ENCODE data around the gene GRB10.

Gene GRB10

DNA sequence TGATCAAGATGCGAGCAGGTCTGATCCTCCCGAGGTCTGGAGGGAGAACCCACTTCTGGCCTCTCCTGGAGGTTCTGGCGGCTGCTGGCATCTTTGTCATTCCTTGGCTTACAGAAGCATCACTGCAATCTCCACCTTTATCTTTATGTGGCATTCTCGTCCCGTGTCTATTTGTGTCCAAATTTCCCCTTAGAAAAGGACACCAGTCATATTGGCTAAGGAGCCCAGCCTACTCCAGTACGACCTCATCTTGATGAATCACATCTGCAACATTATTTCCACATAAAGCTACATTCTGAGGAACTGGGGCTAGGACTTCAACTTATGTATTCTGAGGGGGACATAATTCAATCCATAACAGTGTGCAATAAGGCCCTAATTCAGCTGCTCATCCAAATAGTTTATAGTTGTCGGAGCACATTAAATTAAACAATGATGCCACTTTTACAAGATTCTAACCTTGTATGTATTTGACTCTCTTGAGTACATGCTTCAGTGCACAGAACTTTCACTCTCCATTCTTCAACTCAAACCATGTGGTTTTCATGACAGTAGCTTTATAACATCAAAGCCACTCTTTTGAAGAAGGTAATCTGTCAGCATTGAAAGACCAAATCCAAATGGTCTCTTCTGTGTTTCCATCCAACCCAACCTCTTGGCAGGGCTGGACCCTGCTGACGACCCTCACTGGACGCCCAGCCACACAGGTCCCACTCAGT lies 131.3 kb downstream of the GRB10 start:
- DNase-seq: no peak

- no peak for DNase-seq
Measured at GRCh38 chr7:50650057-50650664, 132.5 kb downstream of the GRB10 start.

GRCh38 chr7:50649259-50649885 lies 133.3 kb downstream of the GRB10 start:
- DNase-seq: no peak

- no peak for DNase-seq
Measured at GRCh38 chr7:50648570-50649169, 134.0 kb downstream of the GRB10 start.

DNA sequence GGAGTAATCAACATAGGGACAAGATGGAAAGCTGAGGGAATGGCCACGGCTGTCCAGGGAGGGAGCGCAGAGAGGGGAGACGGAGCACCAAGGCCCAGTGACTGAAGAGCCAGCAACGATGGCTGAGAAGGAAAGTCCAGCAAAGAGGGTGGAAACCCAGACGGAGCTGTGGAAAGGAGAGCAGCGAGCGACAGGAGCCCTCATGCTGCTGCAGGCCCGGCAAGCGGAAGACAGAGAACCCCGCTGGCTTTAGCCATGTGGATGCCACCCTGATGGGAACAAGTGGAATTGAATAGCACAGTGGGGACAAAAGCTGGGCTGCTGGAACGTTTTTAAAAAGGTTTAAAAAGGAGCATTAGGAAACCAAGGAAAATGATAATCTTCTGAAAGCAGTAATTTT lies 134.6 kb downstream of the GRB10 start:
- no peak for DNase-seq

DNA sequence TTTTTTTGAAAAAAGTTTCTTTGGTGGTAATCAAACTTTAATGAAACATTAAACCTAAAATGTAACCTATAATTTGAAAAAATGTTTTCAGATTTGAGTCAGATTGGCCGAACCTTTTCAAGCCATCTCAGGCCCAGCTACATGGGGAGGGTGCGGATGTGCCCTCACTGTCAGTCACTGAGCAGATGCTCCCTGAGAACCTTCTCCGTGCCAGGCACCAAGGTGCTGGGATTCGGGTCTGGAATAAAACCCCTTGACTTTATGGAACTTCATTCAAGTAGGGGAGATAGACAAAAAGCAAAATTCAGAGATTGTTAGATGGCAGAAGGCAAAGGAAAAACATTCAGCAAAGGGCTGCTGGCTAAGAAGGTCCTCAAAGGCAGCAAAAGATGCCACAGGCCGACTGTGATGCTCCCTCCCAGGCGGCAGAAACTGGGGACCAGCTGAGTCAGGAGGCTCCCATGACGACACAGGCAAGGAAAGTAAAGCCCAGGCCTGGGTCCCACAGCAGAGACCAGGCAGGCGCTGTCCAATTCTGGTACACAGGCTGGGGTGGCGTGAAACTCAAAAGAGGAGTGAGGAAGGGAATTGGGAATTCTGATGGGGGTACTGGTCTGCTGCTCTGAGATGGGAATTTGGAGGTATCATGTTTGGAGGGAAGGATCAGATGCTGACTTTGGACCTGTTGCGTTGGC lies 135.3 kb downstream of the GRB10 start:
- no peak for DNase-seq

DNA sequence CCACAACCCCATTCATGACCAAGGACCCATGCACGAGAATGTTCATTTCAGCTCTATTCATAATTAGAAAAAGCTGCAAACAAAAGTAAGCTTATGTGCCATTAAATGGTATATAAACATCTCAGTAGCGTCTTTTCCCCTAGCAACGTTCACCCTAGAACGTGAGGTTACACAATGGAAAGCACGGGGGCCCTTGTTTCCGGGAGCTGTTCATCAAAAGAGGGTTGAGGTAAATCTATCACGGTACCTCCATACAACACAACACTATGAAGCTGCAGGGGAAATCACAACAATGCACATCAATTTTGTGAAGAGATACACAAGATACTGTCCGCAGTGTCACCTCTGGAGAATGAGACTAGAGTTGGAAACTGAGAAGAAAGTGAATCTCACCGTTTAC lies 136.6 kb downstream of the GRB10 start:
- no peak for DNase-seq

- DNase-seq: no peak
Measured at GRCh38 chr7:50645186-50645585, 137.5 kb downstream of the GRB10 start.

- DNase-seq: no peak
Measured at GRCh38 chr7:50644586-50644985, 138.1 kb downstream of the GRB10 start.

GRCh38 chr7:50644114-50644513 lies 138.6 kb downstream of the GRB10 start:
- no peak for DNase-seq

GRCh38 chr7:50641442-50642405 lies 141.0 kb downstream of the GRB10 start:
- DNase-seq: no peak

- DNase-seq: no peak
Measured at GRCh38 chr7:50640779-50641178, 141.9 kb downstream of the GRB10 start.

DNA sequence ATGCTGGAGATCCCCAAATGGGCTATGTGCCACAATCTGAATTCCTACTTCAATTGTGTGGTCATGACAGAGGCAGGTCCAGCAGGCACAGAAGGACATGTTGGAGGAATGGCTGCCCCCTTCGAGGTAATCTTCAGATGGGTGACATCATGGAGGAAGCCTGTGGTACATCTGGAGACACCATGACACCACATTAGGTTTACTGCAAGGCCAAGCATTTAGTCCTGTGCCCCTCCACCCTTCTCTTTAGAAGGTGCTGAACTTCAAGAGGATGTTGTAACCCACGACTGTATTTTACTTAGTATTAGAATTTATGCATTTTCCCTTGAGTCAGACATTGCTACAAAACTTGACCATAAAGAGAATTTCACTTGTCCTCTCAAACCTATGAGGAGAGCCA lies 142.4 kb downstream of the GRB10 start:
- DNase-seq: no peak

GRCh38 chr7:50637725-50638643 lies 144.7 kb downstream of the GRB10 start:
- no peak for DNase-seq

GRCh38 chr7:50634378-50634777 lies 148.3 kb downstream of the GRB10 start:
- DNase-seq: no peak

GRCh38 chr7:50633414-50633710 lies 149.3 kb downstream of the GRB10 start:
- DNase-seq: no peak

DNA sequence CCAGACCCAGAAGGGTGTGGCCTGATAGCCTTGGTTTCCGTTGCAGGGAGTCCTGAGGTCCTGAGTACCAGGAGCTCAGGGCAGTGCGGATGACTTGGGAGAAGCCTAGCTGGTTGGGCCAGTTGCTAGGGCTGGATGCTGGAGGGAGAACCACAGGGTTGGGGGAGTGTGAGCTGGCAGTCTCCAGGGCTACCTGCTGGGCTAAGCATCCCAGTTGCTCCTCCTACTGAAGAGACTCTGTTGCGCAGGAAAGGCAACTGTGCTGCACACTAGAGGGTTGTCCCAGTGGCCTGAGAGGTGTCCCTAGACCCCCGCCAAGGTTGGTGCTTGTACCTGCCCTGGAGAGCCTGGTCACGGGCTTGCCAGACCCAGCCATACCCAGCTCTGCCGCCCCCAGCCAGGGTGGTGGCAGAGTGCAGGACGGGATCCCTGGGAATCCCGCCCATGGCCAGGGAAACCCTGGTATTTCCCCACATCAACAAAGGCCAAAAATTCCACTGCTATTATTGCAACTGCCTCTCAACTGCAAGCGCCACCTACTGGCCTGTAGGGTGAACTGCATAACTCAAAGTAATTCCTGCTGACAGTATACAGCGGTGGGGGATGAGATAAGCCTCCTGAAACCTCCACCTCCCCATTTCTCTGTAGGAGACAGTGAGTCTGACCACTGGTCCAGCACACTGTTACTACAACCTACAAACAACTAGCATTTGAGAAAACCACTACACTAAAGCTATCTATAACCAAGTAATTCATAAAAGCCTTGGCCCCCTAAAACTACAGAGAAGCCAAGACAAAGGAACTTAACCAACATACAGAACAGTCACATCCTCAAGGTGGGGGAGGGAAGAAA lies 149.9 kb downstream of the GRB10 start:
- DNase-seq: peak; percentile 62

GRCh38 chr7:50631639-50632038 lies 151.1 kb downstream of the GRB10 start:
- no peak for DNase-seq

DNA sequence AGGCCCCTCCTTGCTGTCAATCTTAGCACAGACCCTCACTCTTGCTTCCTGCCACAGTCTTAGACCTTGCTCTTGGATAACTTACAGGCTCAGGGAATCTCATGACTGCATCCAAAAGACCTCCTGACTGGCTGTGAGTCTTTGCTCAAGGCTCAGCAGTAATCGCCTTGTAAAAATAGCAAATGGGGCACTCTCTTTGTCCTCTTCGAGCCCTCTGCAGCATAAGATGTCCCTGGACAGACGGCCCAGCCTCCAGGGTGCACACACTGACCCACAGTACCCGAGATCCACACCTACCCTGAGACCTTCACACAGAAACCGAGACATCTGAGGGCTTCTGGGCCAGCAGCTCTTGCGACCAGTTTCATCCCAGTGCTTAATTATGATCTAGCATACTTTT lies 151.6 kb downstream of the GRB10 start:
- no peak for DNase-seq

DNA sequence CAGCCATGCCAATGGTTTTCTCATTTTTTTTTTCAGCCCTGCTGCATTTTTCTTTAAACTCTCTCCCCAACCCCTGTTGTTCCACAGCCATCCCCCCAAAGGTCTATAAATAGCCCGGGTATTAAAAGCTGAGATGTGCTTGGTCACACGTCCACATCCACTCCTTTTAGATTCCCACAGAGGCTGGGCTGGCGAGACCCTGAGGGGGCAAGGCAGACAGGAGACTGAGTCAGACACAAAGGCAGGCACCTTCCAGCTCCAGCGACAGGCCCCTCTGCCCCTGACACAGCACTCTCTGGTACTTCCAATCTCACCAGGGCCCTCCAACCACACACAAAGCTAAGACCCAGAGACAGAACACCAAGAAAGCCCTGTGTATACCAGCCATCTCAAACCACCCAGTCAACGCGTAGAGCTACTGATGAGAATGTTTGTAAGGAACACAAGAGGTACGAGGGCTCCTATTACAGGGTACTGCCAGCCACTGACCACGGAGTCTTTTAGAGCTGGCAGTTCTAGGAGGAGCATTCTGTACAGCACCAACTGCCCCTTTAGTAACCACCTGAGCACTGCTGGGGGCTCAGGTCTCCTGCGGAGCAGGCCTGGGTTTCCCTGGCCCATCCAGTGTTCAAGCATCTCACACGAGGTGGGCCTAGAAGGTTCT lies 153.3 kb downstream of the GRB10 start:
- no peak for DNase-seq

All from activated naive CD4-positive, alpha-beta T cell treated with Interleukin-2 at 50 U/mL for 16 hours (primary cell).